ENCODE results near the gene DGKD.

DNA sequence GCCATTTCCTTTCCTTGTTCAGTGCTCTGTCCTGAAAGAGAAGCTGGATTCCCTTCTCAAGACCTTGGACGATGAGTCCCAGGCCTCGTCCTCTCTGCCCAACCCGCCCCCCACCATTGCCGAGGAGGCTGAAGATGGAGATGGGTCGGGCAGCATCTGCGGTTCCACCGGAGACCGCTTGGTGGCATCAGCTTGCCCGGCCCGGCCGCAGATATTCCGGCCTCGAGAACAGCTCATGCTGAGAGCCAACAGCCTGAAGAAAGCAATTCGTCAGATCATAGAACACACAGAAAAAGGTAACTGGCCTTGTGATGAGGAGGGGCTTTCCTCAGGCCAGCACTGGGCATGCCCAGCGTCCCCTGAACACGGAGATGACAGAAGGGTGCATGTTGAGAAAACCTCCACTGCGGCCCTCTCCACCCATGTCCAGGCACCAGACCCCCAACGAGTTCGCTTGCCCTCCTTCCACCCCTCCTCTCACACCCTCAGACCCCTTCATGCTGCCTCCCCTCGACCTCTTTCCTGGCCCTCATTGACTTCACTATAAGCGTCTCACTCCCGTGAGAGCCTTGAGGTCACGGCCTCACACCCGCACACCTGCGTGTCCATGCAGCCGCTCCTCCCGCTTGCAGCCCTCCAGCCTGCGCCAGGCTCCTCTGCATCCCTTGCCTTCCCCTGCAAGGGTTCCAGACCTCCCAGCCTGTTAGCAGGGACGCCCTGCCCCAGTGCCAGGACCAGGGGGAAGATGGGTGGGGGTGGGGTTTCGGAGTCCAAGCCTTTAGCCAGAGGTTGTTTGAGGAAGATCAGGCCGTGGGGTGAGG lies 95.0 kb downstream of the DGKD start:
- TF ChIP-seq, protein P1, sequence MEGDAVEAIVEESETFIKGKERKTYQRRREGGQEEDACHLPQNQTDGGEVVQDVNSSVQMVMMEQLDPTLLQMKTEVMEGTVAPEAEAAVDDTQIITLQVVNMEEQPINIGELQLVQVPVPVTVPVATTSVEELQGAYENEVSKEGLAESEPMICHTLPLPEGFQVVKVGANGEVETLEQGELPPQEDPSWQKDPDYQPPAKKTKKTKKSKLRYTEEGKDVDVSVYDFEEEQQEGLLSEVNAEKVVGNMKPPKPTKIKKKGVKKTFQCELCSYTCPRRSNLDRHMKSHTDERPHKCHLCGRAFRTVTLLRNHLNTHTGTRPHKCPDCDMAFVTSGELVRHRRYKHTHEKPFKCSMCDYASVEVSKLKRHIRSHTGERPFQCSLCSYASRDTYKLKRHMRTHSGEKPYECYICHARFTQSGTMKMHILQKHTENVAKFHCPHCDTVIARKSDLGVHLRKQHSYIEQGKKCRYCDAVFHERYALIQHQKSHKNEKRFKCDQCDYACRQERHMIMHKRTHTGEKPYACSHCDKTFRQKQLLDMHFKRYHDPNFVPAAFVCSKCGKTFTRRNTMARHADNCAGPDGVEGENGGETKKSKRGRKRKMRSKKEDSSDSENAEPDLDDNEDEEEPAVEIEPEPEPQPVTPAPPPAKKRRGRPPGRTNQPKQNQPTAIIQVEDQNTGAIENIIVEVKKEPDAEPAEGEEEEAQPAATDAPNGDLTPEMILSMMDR (IDR thresholded peaks at IDR 0.05; ENCODE audit: borderline replicate concordance, extremely low read depth, low read length, poor library complexity, severe bottlenecking): no peak
- TF ChIP-seq EZH2 (IDR thresholded peaks at IDR 0.05; ENCODE audit: borderline replicate concordance, low read depth, low read length, severe bottlenecking): no peak
